ENCODE measurements around the gene CLDN3. TPM values are rescaled to one million over a fixed set of nuclear protein-coding genes. Genes with fewer than 3 reads are reported as not detected.

The CLDN3 gene
- total RNA-seq, 1 donor from 2014 or later: not detected

- Histone ChIP-seq H3K9me3 (no peaks in the 10 kb centered on the region), H3K4me1 (no peaks in the 10 kb centered on the region), H3K27me3 (no peaks in the 10 kb centered on the region), H3K36me3 (no peaks in the 10 kb centered on the region), H3K4me3 (no peak overlapping the region), H3K27ac (no peak overlapping the region)
- intact Hi-C loops (cut with DNase I): no loop called here
- DNase-seq (ENCODE audit: extremely low spot score in 2 of 2): no peak
- TF ChIP-seq POLR2AphosphoS5 (IDR thresholded peaks at IDR 0.05; ENCODE audit: insufficient read depth in 1 of 2, low read depth in 1 of 2) (no peak), CTCF (IDR thresholded peaks at IDR 0.05) (no peak), POLR2A (IDR thresholded peaks at IDR 0.05) (no peak)
These were observed 11.4 kb downstream of the CLDN3 start for GRCh38 chr7:73758581-73759138.

- no peak for DNase-seq (ENCODE audit: extremely low spot score in 2 of 2)
- Histone ChIP-seq H3K36me3 (no peaks in the 10 kb centered on the region), H3K27me3 (no peaks in the 10 kb centered on the region), H3K9me3 (no peaks in the 10 kb centered on the region), H3K4me3 (no peak overlapping the region), H3K4me1 (no peaks in the 10 kb centered on the region), H3K27ac (no peak overlapping the region)
- intact Hi-C loops (cut with DNase I): no loop called here
- TF ChIP-seq POLR2AphosphoS5 (IDR thresholded peaks at IDR 0.05; ENCODE audit: insufficient read depth in 1 of 2, low read depth in 1 of 2) (no peak), POLR2A (IDR thresholded peaks at IDR 0.05) (no peak), CTCF (IDR thresholded peaks at IDR 0.05) (no peak)
These were observed 19.9 kb downstream of the CLDN3 start for GRCh38 chr7:73749931-73750776.

DNA sequence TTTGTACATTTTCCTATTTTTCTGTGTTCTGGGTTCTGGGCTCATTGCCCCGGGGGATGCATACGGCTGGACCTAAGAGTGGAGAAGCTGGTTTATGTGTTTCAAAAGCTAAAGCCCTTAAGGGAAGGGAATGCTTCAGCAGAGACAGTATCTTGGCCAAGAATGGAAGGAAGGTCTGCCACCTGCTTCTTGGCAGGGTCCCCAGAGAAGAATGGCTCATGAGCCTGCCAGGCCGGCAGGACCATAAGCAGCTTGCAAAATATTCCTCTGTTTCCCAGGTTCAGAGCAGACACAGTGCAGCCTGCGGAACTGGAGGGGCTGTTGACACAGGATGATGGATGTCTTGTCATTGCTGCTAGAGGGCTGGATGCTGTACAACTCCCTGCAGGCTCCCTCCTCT, 23.7 kb downstream of the CLDN3 start:
- Histone ChIP-seq H3K27ac (no peak overlapping the region), H3K27me3 (no peaks in the 10 kb centered on the region), H3K4me3 (no peak overlapping the region), H3K4me1 (peaks cover 17% of the 10 kb centered on the region), H3K9me3 (no peaks in the 10 kb centered on the region), H3K36me3 (no peaks in the 10 kb centered on the region)
- intact Hi-C loops (cut with DNase I): no loop called here
- DNase-seq (ENCODE audit: extremely low spot score in 2 of 2): no peak
- TF ChIP-seq CTCF (IDR thresholded peaks at IDR 0.05): no peak
- TF ChIP-seq POLR2A (IDR thresholded peaks at IDR 0.05): no peak
- no peak for TF ChIP-seq POLR2AphosphoS5 (IDR thresholded peaks at IDR 0.05; ENCODE audit: insufficient read depth in 1 of 2, low read depth in 1 of 2)

DNA sequence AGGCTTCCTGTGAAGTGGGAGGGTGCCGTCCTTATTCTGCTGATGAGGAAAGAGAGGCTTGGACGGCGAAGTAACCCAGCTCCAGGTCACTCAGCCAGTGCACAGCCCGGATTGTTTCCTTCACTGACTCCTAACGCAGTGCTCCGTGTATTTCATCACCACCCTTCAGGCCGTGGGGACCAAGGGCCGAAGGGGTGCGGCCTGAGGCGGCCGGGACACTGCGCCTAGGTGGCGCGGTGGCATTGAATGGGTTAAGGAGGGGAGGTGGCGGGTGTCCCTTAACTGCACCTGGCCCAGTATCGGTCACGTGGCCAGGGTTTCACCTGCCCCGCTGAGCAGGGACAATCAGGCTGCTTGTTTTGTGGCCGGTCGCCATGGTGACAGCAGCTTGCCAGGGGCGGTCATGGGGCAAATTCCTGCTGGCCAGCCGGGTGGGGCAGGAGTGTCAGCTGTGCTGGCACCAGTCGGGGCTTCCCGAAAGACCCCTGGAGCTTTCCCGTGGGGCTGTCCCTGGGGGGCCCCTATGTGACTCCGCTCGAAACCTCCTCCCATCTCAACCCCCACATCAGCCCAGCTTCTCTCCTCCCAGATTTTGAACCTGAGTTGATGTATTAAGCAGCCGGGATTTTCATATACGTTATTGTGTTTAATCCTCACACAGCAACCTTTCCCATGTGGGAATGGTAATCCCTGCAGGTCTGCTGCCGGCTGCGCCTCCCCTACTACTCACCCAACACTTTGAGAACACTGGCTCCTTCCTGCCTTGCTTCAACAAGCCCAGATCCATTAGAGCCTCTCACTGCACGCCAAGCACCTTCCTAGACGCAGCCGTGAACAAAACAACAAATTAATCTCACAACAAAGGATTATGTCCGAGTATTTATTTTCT, 27.1 kb downstream of the CLDN3 start:
- Histone ChIP-seq H3K27ac (peak overlapping the region; percentile 49), H3K36me3 (no peaks in the 10 kb centered on the region), H3K27me3 (no peaks in the 10 kb centered on the region), H3K4me3 (no peak overlapping the region), H3K4me1 (peaks cover 21% of the 10 kb centered on the region), H3K9me3 (no peaks in the 10 kb centered on the region)
- DNase-seq (ENCODE audit: extremely low spot score in 2 of 2): no peak
- intact Hi-C loops (cut with DNase I): no loop called here
- TF ChIP-seq POLR2AphosphoS5 (IDR thresholded peaks at IDR 0.05; ENCODE audit: insufficient read depth in 1 of 2, low read depth in 1 of 2) (no peak), CTCF (IDR thresholded peaks at IDR 0.05) (no peak), POLR2A (IDR thresholded peaks at IDR 0.05) (no peak)

All from vagina (tissue), 2 donors.